Raji (cell line): ENCODE data around the gene TROAP.

ENCODE experiments used
- POLR2A ChIP-seq: IDR thresholded peaks from 2 replicates; pipeline ENCODE4 v1.6.1; 2011; ENCODE audit warnings: low read depth, low read length, control low read depth; ENCODE audit not compliant: insufficient read depth

The TROAP gene

GRCh38 chr12:49336645-49337584 is 13.9 kb downstream of the TROAP start, which contains the start of gene C1QL4:
C1QL4 (minus strand) TSS chr12:49337188; CDS start chr12:49336477, 711 bp downstream.
- TF ChIP-seq POLR2A, result no peak

GRCh38 chr12:49338830-49339463 is 15.9 kb downstream of the TROAP start:
- TF ChIP-seq POLR2A, result no peak

- TF ChIP-seq POLR2A, result no peak
Measured at GRCh38 chr12:49339464-49339861, 16.4 kb downstream of the TROAP start.

- no peak for TF ChIP-seq POLR2A
Measured at GRCh38 chr12:49340095-49340870, 17.2 kb downstream of the TROAP start.

- TF ChIP-seq POLR2A, result no peak
Measured at GRCh38 chr12:49340971-49341776, 18.1 kb downstream of the TROAP start.

- no peak for TF ChIP-seq POLR2A
Measured at GRCh38 chr12:49341777-49342065, 18.7 kb downstream of the TROAP start.

- TF ChIP-seq POLR2A, result no peak
Measured at GRCh38 chr12:49342066-49342913, 19.2 kb downstream of the TROAP start.

- no peak for TF ChIP-seq POLR2A
Measured at GRCh38 chr12:49342914-49343731, 20.1 kb downstream of the TROAP start.

GRCh38 chr12:49344486-49345050 is 21.5 kb downstream of the TROAP start:
- no peak for TF ChIP-seq POLR2A

GRCh38 chr12:49345051-49345824 is 22.2 kb downstream of the TROAP start:
- no peak for TF ChIP-seq POLR2A

GRCh38 chr12:49345825-49346658 is 23.0 kb downstream of the TROAP start:
- no peak for TF ChIP-seq POLR2A
